GM18505 (cell line): ENCODE data around the gene GPC5.
"Not testable (repeated sequence)": the region's sequence is repeated elsewhere in the genome, so short reads cannot be mapped to it uniquely, and the experiment has no call there.

Experiments used
- ATAC-seq: cut with Tn5 transposase; IDR thresholded peaks from one replicate; pipeline ENCODE4 v1.9.1; 2021; ENCODE audit not compliant: unreplicated experiment
- POLR2A ChIP-seq: IDR thresholded peaks from 4 replicates; pipeline ENCODE4 v1.6.1; 2011; ENCODE audit warnings: borderline replicate concordance; ENCODE audit not compliant: insufficient read depth, insufficient read length; ENCODE audit errors: extremely low read depth

GPC5 gene

GRCh38 chr13:92224052-92224821 lies 825.8 kb downstream of the GPC5 start:
- TF ChIP-seq POLR2A: no peak
- ATAC-seq: no peak

GRCh38 chr13:92224825-92225224 lies 826.4 kb downstream of the GPC5 start:
- no peak for ATAC-seq
- TF ChIP-seq POLR2A: no peak

GRCh38 chr13:92225861-92226260 lies 827.4 kb downstream of the GPC5 start:
- TF ChIP-seq POLR2A: no peak
- ATAC-seq: no peak

GRCh38 chr13:92232871-92233270 lies 834.5 kb downstream of the GPC5 start:
- ATAC-seq: no peak
- no peak for TF ChIP-seq POLR2A

- TF ChIP-seq POLR2A: no peak
- ATAC-seq: no peak
These were observed 853.3 kb downstream of the GPC5 start for GRCh38 chr13:92251671-92252210.

GRCh38 chr13:92255526-92255925 lies 857.1 kb downstream of the GPC5 start:
- ATAC-seq: no peak
- TF ChIP-seq POLR2A: no peak

GRCh38 chr13:92256211-92256610 lies 857.8 kb downstream of the GPC5 start:
- TF ChIP-seq POLR2A: no peak
- ATAC-seq: no peak

- ATAC-seq: no peak
These were observed 860.6 kb downstream of the GPC5 start for GRCh38 chr13:92259046-92259445.

GRCh38 chr13:92259523-92259922 lies 861.1 kb downstream of the GPC5 start:
- ATAC-seq: no peak
- TF ChIP-seq POLR2A: no peak

More at GRCh38 chr13:92259046-92259445, 860.6 kb downstream of the GPC5 start:
- no peak for TF ChIP-seq POLR2A

GRCh38 chr13:92260363-92260762 lies 861.9 kb downstream of the GPC5 start:
- TF ChIP-seq POLR2A: no peak
- ATAC-seq: no peak

GRCh38 chr13:92262100-92262788 lies 863.8 kb downstream of the GPC5 start:
- ATAC-seq: no peak
- no peak for TF ChIP-seq POLR2A

GRCh38 chr13:92265408-92265807 lies 867.0 kb downstream of the GPC5 start:
- no peak for ATAC-seq
- no peak for TF ChIP-seq POLR2A

GRCh38 chr13:92270990-92271389 lies 872.6 kb downstream of the GPC5 start:
- no peak for ATAC-seq
- TF ChIP-seq POLR2A: no peak

GRCh38 chr13:92272177-92272576 lies 873.8 kb downstream of the GPC5 start:
- no peak for ATAC-seq
- no peak for TF ChIP-seq POLR2A

- not testable (repeated sequence) for ATAC-seq
These were observed 882.6 kb downstream of the GPC5 start for GRCh38 chr13:92280986-92281385.

- not testable (repeated sequence) for ATAC-seq
These were observed 892.4 kb downstream of the GPC5 start for GRCh38 chr13:92290718-92291307.

- not testable (repeated sequence) for ATAC-seq
These were observed 896.1 kb downstream of the GPC5 start for GRCh38 chr13:92294533-92294932.

GRCh38 chr13:92296154-92296671 lies 897.8 kb downstream of the GPC5 start:
- ATAC-seq: not testable (repeated sequence)
